SK-N-MC (cell line): ENCODE results near the gene CIZ1.

Experiments
- EZH2 ChIP-seq: fragments of 200-600 bp; sonication (generic); IDR thresholded peaks from one replicate; pipeline ENCODE4 v1.6.1; 2017; ENCODE audit warnings: antibody characterized with exemption
- FOXP2 ChIP-seq: optimal IDR thresholded peaks from 2 replicates; pipeline ENCODE3; 2011; ENCODE audit warnings: mild to moderate bottlenecking, moderate library complexity; ENCODE audit not compliant: insufficient read depth; ENCODE audit errors: extremely low read length, control extremely low read depth
- POLR2AphosphoS5 ChIP-seq: IDR thresholded peaks from 2 replicates; pipeline ENCODE4 v1.6.1; 2012; ENCODE audit warnings: mild to moderate bottlenecking, low read depth, low read length, borderline replicate concordance

DNA sequence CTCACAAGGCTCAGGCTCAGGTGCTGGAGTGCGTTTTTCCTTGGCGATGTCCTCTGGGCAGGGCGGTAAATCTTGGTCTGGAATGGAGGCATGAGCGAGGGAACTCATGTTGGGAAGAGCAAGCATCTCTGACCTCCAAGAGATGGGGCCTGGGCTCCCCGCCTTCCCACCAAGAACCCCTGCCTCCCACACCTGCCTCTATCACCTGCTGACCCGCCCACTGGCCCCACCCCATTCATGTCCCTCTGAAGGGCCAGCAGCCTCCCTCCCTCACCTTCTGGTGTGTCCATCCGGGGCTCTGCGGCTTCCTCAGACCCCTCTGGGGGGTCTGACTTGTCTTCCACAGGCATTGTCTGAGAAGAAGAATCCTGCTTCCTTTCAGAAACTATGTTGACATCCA, 10.9 kb downstream of the CIZ1 start:
- TF ChIP-seq EZH2: no peak
- no peak for TF ChIP-seq POLR2AphosphoS5
- TF ChIP-seq FOXP2: no peak
